Fibroblast of lung (primary cell): ENCODE measurements around the gene RUFY1. TPM values are rescaled to one million over a fixed set of nuclear protein-coding genes. Genes with fewer than 3 reads are reported as not detected.

Experiments
- DNase-seq, 2 donors: peaks; one replicate each; pipeline versions ENCODE4 v3.0.0 to v3.0.0-alpha.2; 2010; ENCODE audit warnings: low read depth in 2 of 2
- H2AFZ ChIP-seq: 2 replicates; pipeline ENCODE4 v1.5.1; 2012; ENCODE audit warnings: low read length, control low read depth, inconsistent platforms
- H3K27ac ChIP-seq: 2 replicates; pipeline ENCODE4 v1.5.1; 2011; ENCODE audit warnings: low read length, control low read depth; ENCODE audit not compliant: insufficient read depth
- H3K27me3 ChIP-seq: 2 replicates; pipeline ENCODE4 v1.5.1; 2011; ENCODE audit warnings: mild to moderate bottlenecking, low read length; ENCODE audit not compliant: control insufficient read depth, insufficient read depth
- H3K36me3 ChIP-seq: 2 replicates; pipeline ENCODE4 v1.5.1; 2011; ENCODE audit warnings: low read length; ENCODE audit not compliant: control insufficient read depth, insufficient read depth
- H3K4me1 ChIP-seq: 2 replicates; pipeline ENCODE4 v1.5.1; 2011; ENCODE audit warnings: low read length; ENCODE audit not compliant: control insufficient read depth, insufficient read depth; ENCODE audit errors: extremely low read depth
- H3K4me2 ChIP-seq: 2 replicates; pipeline ENCODE4 v1.5.1; 2011; ENCODE audit warnings: low read length, control low read depth; ENCODE audit not compliant: insufficient read depth; ENCODE audit errors: extremely low read depth
- H3K4me3 ChIP-seq, 4 experiments: fragments of 200-600 bp in 1 of 4; sonication (generic) in 1 of 4; replicated peaks in 1 of 4; 2 replicates each; pipeline ENCODE4 v1.5.1; 2011 to 2016; ENCODE audit warnings: low read length in 4 of 4, low read depth in 3 of 4, mild to moderate bottlenecking in 3 of 4, control low read depth in 2 of 4, inconsistent platforms in 1 of 4, mixed read lengths in 1 of 4; ENCODE audit not compliant: insufficient read depth in 1 of 4; ENCODE audit errors: control extremely low read depth in 1 of 4
- H3K79me2 ChIP-seq: 2 replicates; pipeline ENCODE4 v1.5.1; 2012; ENCODE audit warnings: mild to moderate bottlenecking, low read length, inconsistent platforms; ENCODE audit not compliant: control insufficient read depth, insufficient read depth
- H3K9ac ChIP-seq: 2 replicates; pipeline ENCODE4 v1.5.1; 2011; ENCODE audit warnings: mild to moderate bottlenecking, low read length, control low read depth; ENCODE audit not compliant: insufficient read depth
- H3K9me3 ChIP-seq: 2 replicates; pipeline ENCODE4 v1.5.1; 2012; ENCODE audit warnings: low read depth, low read length; ENCODE audit not compliant: control insufficient read depth, insufficient read depth
- H4K20me1 ChIP-seq: 2 replicates; pipeline ENCODE4 v1.5.1; 2011; ENCODE audit warnings: low read length; ENCODE audit not compliant: control insufficient read depth, insufficient read depth; ENCODE audit errors: extremely low read depth
- EZH2 ChIP-seq: IDR thresholded peaks from 2 replicates; pipeline ENCODE4 v1.5.1; 2012; ENCODE audit warnings: low read length, control low read depth, mild to moderate bottlenecking; ENCODE audit errors: missing control alignments
- polyA plus RNA-seq, 2 donors: library from polyadenylated mRNA; depleted of rRNA in 1 of 2; stranded (reverse) in 1 of 2; unstranded in 1 of 2; fragments of >200 nt; gene quantifications; 2 replicates each; pipeline ENCODE4 v1.2.1, GENCODE V29; 2011 to 2012; ENCODE audit warnings: missing spikeins in 1 of 2
- total RNA-seq: library from RNA; depleted of rRNA; stranded (reverse); fragments of >200 nt; gene quantifications from 2 replicates; pipeline ENCODE4 v1.2.1, GENCODE V29; 2014
- TF ChIP-seq, protein P1 (sequence below), 2 donors: IDR thresholded peaks in 1 of 2; conservative IDR thresholded peaks in 1 of 2; 1 replicate in 1 of 2; 2 replicates in 1 of 2; pipeline ENCODE4 v1.5.1; 2011 to 2012; ENCODE audit warnings: low read length in 2 of 2, control low read depth in 1 of 2, inconsistent platforms in 1 of 2, low read depth in 1 of 2, mild to moderate bottlenecking in 1 of 2

The RUFY1 gene
- total and polyA plus RNA-seq, 2 donors (not counting 1 experiment from before 2014, with no cell fraction given) = 32.8 to 77.8 TPM

DNA sequence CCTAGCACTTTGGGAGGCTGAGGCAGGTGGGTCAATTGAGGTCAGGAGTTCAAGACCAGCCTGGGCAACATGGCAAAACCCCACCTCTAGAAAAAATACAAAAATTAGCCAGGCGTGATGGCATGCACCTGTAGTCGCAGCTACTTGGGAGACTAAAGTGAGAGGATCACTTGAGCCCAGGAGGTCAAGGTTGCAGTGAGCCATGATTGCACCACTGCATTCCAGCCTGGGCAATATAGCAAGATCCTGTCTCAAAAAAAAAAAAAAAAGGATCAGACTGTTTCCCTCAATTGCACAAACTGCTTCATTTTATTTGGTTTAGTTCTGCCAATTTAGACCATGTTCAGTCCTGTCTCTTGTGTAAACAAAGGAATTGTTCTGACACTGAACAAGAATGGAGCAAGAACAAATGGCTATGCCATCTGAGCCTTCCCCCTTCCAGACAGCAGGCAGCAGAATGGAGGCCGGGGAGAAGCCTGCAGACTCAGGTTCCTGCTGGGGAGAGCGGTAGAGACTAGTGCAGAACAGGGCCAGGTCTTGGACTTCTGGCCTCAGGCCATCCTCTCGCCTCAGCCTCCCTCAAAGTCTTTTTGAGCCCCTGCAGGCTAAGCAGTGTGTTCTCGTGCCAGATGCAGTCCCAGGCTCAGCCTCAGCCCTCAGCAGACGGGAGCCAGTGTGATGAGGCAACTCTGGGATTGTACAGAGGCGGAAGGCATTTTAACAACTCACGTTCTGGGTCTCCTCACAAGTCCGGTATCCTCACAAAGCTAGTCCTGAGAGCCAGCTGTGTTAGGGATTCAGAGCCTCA is 54.9 kb downstream of the RUFY1 start:
- peak in 1 of 2 donors; percentile 50 for DNase-seq

DNA sequence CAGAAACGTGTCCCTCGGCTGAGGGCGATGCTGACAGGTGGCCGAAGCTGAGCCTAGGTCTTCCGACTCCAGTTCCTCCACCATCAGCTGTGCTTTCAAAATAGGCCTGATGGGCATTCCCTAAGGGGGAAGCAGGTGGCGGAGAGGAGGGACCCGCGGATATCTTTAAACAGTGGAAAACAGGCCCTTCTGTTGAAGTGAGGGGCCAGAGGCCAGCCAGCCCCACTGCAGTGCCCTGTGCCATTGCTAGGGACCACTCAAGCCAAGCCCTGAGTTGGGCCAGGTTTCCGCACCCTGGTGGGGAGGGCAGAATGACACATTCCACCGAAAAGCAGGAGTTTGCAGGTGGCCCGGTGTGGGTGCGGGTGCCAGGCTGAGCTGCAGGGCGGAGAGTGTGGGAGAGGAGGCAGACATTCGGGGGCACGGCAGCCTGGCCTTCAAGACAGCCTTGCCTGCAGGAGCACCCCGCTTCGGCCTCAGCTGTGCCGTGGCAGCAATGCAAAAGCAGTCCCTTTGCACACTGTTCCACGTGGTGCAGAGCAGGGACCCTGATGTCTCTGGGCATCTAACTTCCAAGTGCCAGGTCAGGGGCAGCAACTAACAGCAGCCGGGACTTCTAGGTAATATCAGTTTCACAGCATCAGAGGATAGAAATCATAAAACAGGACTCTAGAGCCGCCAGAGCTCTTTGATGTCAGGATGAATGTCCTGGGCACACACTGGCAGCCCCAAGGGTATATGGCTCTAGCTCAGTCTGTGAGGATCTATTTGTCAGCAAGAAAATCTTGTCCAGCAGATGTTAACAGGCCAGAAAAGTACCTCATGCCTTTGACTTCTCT is 55.9 kb downstream of the RUFY1 start:
- Histone ChIP-seq H3K4me3 (no peak overlapping the region), H3K36me3 (peaks cover 37% of the 10 kb centered on the region), H3K27ac (peak overlapping the region; percentile 14), H3K9me3 (no peaks in the 10 kb centered on the region), H2AFZ (no peak overlapping the region), H3K79me2 (peaks cover 4% of the 10 kb centered on the region), H3K4me2 (no peak overlapping the region), H3K4me1 (no peaks in the 10 kb centered on the region), H4K20me1 (no peaks in the 10 kb centered on the region), H3K9ac (no peak overlapping the region), H3K27me3 (no peaks in the 10 kb centered on the region)
- DNase-seq = no peak
- TF ChIP-seq EZH2 = no peak
- TF ChIP-seq, protein P1, sequence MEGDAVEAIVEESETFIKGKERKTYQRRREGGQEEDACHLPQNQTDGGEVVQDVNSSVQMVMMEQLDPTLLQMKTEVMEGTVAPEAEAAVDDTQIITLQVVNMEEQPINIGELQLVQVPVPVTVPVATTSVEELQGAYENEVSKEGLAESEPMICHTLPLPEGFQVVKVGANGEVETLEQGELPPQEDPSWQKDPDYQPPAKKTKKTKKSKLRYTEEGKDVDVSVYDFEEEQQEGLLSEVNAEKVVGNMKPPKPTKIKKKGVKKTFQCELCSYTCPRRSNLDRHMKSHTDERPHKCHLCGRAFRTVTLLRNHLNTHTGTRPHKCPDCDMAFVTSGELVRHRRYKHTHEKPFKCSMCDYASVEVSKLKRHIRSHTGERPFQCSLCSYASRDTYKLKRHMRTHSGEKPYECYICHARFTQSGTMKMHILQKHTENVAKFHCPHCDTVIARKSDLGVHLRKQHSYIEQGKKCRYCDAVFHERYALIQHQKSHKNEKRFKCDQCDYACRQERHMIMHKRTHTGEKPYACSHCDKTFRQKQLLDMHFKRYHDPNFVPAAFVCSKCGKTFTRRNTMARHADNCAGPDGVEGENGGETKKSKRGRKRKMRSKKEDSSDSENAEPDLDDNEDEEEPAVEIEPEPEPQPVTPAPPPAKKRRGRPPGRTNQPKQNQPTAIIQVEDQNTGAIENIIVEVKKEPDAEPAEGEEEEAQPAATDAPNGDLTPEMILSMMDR (conservative IDR thresholded peaks at IDR 0.05 in 1 of 2, IDR thresholded peaks at IDR 0.05 in 1 of 2; ENCODE audit: low read depth in 1 of 2, low read length in 2 of 2) = no peak

More for the DNA sequence above, 54.9 kb downstream of the RUFY1 start:
- Histone ChIP-seq H3K9me3 (no peaks in the 10 kb centered on the region), H4K20me1 (no peaks in the 10 kb centered on the region), H3K9ac (no peak overlapping the region), H3K4me2 (no peak overlapping the region), H3K4me3 (no peak overlapping the region), H3K4me1 (no peaks in the 10 kb centered on the region), H2AFZ (no peak overlapping the region), H3K27ac (peak overlapping the region; percentile 14), H3K27me3 (no peaks in the 10 kb centered on the region), H3K36me3 (peaks cover 31% of the 10 kb centered on the region), H3K79me2 (no peaks in the 10 kb centered on the region)
- TF ChIP-seq, protein P1 (conservative IDR thresholded peaks at IDR 0.05 in 1 of 2, IDR thresholded peaks at IDR 0.05 in 1 of 2; ENCODE audit: low read depth in 1 of 2, low read length in 2 of 2) = no peak
- TF ChIP-seq EZH2 = no peak

DNA sequence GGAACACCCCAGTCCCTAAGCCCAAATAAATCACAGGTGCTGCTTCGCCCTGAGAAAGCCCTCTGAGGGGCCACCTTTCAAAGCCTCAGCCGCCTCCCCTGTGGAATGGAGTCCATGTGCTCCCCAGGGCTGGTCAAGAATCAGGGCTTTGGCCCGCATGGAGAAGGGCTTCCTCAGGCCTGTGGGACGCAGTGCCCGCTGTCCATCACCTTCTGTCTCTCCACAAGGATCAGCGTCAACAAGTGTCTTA is 56.5 kb downstream of the RUFY1 start:
- no peak overlapping the region for H3K4me3 ChIP-seq
- peaks cover 7% of the 10 kb centered on the region for H3K79me2 ChIP-seq
- no peaks in the 10 kb centered on the region for H3K9me3 ChIP-seq
- H3K9ac ChIP-seq = no peak overlapping the region
- no peaks in the 10 kb centered on the region for H4K20me1 ChIP-seq
- H3K27ac ChIP-seq = no peak overlapping the region
- peaks cover 36% of the 10 kb centered on the region for H3K36me3 ChIP-seq
- no peak for TF ChIP-seq EZH2
- TF ChIP-seq, protein P1 (conservative IDR thresholded peaks at IDR 0.05 in 1 of 2, IDR thresholded peaks at IDR 0.05 in 1 of 2; ENCODE audit: low read depth in 1 of 2, low read length in 2 of 2) = no peak
- H3K4me1 ChIP-seq = no peaks in the 10 kb centered on the region
- DNase-seq = no peak
- no peak overlapping the region for H3K4me2 ChIP-seq
- no peak overlapping the region for H2AFZ ChIP-seq
- H3K27me3 ChIP-seq = no peaks in the 10 kb centered on the region
